ENCODE measurements around the gene NAPSA.

GRCh38 chr19:50383001-50383851 is 17.8 kb upstream of the NAPSA start:
- no peak for TF ChIP-seq CTCF (IDR thresholded peaks at IDR 0.05)
- no peak for TF ChIP-seq POLR2AphosphoS5 (IDR thresholded peaks at IDR 0.05)

Data from esophagus muscularis mucosa (tissue), 3 donors.